ENCODE results near the gene KRTAP16-1.
"Not testable (repeated sequence)": the region's sequence is repeated elsewhere in the genome, so short reads cannot be mapped to it uniquely, and the experiment has no call there.

KRTAP16-1 gene

GRCh38 chr17:41301916-41302901 is 6.9 kb downstream of the KRTAP16-1 start, which contains the start of gene KRTAP29-1:
Gene KRTAP29-1, minus strand, starts transcription at chr17:41302851. Its CDS starts 0 bp downstream, at chr17:41302851.
- no peak for DNase-seq

- DNase-seq: no peak
These were observed 7.8 kb downstream of the KRTAP16-1 start for GRCh38 chr17:41301204-41301790.

- no peak for DNase-seq
These were observed 10.5 kb downstream of the KRTAP16-1 start for GRCh38 chr17:41298458-41299135.

DNA sequence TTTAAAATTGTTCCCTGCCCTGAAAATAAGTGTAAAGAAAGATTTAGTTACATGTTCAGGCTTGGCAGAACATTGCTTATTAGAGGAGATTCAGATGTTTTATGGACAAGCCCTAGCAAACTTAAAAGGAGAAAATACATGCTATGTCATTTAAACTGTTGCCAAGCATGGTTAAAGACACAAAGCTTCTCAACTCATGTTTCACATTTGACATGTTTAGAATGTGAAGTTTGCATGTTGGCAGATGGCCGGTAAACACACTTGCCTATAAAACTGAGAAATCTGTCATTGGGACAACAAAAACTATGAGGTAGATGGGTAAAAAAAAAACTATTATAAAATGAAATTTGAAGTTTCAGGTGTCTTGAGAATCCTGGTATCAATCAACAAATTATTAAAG is 12.3 kb downstream of the KRTAP16-1 start:
- no peak for DNase-seq

GRCh38 chr17:41294016-41294415 is 15.1 kb downstream of the KRTAP16-1 start:
- DNase-seq: peak; percentile 71

DNA sequence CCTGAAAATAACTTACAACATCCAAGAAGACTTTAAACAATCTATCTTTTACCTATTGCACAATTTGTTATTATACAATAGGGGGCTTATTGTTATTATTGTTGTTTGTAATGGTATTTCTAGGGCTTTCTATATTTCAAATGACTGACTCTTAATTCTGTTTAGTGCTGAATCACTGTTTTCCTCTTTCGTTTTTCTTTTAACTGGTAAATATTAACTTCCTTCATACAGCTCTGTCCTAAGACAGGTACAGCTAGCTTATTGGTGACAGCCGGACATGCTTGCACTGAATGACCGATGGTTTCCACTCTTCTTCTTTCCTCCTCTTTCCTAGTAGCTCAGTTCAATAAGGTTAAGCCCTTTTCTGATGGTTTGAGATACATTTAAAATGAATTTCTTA is 22.1 kb downstream of the KRTAP16-1 start:
- no peak for DNase-seq

DNA sequence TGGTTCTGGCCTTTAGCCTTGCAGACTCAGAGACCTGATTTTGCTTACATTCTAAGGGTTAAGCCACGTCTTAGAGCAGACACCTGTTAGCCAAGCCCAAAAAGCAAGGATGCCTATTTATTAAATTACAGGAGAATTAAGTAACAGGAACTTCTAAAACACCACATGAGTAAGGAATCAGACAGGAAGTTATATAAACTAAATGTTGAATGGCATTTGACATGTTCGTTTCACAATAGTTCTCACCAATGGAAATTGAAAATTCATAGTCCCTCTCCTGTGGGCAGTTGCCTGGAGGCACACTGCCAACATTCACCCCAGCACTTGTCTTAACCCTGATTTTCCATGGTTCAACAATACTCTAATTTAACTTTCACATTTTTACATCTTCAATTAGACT is 24.6 kb downstream of the KRTAP16-1 start:
- peak; percentile 21 for DNase-seq

DNA sequence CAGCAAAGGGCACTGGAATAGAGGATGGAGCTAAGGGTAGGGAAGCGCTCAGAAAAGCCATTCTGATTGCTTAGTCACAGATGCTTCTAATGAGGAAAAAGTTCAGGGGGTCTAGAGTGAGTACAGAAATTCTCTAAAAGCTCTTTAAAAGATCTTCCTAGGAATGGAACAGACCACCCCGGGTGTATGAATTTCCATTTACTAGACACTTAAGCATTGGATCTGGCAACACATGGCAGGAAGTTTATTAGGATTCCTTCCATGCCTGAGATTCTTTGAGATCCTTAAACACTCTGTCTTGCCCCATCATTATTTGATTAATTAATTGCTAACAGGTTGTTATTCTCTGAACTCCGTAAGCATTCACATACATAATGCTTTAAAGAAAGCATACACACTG is 25.1 kb downstream of the KRTAP16-1 start:
- peak; percentile 95 for DNase-seq

DNA sequence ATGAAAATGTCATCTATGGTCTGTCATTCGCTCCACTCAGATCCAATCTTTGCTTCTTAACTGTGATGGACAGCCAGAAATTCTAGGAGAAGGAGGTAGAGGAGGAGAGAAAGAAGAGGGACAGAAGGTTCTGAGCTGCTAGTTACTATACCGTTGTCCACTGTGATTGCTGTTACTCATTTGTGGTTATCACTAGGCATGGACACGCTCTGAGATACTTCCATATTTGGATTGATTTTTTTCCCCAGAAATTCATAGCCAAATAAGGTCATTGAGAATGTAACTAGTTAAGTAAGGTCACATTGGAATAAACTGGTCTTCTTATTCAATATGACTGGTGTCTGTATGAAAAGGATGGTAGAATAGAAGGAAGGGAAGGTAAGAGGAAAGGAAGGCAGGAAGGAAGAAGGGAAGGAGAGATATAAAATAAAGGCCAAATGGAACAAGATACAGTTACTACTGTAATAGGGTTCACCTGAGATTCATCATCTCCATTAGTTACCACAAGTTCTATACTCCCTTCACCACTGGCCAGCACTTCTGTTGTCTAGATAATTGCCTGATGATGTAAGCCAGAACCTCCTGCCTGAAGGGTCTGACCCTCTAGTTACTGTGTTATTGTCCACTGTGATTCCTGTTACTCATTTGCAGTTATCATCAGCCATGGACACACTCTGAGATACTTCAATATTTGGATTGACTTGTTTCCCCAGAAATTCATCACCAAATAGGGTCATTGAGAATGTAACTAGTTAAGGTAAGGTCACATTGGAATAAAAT is 30.7 kb downstream of the KRTAP16-1 start:
- DNase-seq: peak; percentile 20

DNA sequence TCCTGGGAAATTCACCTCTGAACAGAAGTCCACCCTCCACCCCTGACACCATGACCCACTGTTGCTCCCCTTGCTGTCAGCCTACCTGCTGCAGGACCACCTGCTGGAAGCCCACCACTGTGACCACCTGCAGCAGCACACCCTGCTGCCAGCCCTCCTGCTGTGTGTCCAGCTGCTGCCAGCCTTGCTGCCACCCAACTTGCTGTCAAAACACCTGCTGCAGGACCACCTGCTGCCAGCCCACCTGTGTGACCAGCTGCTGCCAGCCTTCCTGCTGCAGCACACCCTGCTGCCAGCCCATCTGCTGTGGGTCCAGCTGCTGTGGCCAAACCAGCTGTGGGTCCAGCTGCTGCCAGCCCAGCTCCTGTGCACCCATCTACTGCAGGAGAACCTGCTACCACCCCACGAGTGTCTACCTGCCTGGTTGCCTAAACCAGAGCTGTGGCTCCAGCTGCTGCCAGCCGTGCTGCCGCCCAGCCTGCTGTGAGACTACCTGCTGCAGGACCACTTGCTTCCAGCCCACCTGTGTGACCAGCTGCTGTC is 33.4 kb downstream of the KRTAP16-1 start, which contains the start of gene KRTAP9-7:
KRTAP9-7 (plus strand) TSS at position 51 of the 543 bp plus-strand sequence; CDS start at position 51, 0 bp downstream.
- DNase-seq: not testable (repeated sequence)

DNA sequence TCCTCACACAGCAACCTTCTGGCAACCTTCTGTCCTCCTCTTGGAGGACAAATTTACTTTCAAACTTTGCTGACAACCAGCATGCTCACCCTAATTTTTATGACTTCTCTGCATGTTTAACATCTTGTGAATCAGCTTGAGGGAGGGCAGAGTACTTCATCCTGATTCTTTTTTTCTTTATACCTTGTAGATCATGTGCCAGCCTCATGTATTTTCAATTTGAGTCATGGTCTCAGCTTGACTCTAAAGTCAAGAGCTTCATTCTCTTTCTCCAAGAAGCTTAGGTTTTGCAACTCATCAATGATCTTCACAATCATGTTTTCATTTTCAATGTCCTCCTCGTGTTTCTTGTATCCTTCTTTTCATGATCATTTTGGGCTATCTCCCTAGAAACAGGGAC is 37.3 kb downstream of the KRTAP16-1 start:
- no peak for DNase-seq

DNA sequence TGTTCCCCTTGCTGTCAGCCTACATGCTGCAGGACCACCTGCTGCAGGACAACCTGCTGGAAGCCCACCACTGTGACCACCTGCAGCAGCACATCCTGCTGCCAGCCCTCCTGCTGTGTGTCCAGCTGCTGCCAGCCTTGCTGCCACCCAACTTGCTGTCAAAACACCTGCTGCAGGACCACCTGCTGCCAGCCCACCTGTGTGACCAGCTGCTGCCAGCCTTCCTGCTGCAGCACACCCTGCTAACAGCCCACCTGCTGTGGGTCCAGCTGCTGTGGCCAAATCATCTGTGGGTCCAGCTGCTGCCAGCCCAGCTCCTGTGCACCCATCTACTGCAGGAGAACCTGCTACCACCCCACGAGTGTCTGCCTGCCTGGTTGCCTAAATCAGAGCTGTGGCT is 37.8 kb downstream of the KRTAP16-1 start:
- not testable (repeated sequence) for DNase-seq

DNA sequence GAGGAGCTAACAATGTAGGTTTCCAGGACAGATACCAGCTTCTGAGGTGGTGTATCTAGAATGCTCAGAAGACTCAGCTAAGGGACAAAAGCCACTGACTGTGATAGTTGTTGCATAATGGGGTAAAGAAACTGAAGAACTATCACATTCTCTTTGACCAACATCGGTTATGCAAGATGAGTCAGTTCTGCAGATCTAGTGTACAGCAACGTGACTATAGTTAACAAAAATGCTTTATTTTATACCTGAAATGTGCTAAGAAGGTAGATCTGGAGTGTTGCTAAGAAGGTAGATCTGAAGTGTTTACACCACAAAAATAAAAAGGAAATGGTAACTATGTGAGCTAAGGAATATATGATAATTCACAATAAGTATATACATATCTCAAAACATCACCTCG is 41.4 kb downstream of the KRTAP16-1 start:
- no peak for DNase-seq

- DNase-seq: no peak
These were observed 44.0 kb downstream of the KRTAP16-1 start, which contains the start of gene KRTAP9-6 for GRCh38 chr17:41265078-41265477. Gene KRTAP9-6, plus strand, starts transcription at chr17:41265378. Its CDS starts 0 bp downstream, at chr17:41265378.

- DNase-seq: no peak
These were observed 44.5 kb downstream of the KRTAP16-1 start for GRCh38 chr17:41264599-41264998.

- DNase-seq: no peak
These were observed 45.9 kb downstream of the KRTAP16-1 start for GRCh38 chr17:41263212-41263611.

DNA sequence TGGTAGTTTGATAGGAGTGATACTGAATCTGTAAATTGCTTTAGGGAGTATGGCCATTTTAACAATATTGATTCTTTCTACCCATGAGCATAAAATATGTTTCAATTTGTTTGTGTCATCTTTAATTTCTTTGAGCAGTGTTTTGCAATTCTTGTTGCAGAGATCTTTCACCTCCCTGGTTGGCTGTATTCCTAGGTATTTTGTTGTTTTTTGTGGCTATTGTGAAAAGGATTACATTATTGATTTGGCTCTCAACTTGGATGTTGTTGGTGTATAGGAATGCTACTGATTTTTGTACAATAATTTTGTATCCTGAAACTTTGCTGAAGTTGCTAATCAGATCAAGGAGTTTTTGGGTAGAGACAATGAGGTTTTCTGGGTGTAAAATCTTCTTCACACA is 50.7 kb downstream of the KRTAP16-1 start:
- no peak for DNase-seq

All from fibroblast of skin of abdomen (primary cell).